Muscle of back (tissue), 11 donors: ENCODE measurements around the gene CD248. TPM values are rescaled to one million over a fixed set of nuclear protein-coding genes. Genes with fewer than 3 reads are reported as not detected.
A peak's percentile ranks its signal among the peaks of the same experiment; 100 is the strongest.

ENCODE experiments used
- DNase-seq, 3 donors: peaks; one replicate each; pipeline versions ENCODE4 v3.0.0 to v3.0.0-alpha.2; 2013
- polyA plus RNA-seq, 10 donors: library from polyadenylated mRNA; unstranded; fragments of 120-200 nt; gene quantifications; one replicate each; pipeline ENCODE4 v1.2.1, GENCODE V29; 2013; ENCODE audit not compliant: insufficient read length in 10 of 10

Gene CD248
- polyA plus RNA-seq, 10 donors, result 68.8 to 142 (median 96.3) TPM

DNA sequence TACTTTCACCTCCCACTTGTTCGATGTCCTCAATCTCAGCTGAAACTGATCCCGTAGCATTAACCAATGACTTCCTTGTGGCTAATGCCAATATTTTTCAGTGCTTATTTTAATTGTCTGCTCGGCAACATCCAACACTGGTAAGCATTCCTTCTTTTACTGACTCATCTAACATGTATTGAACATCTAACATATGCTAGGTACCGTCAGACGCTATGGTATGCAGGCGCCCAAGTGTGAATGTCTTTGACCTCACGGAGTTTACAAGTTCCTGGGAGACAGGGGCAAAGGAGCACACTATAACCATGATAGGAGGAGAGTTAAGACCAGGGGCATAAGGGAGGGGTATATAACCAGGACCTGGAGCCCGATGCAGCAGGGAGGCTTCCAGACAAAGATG, 26.3 kb upstream of the CD248 start:
- DNase-seq, result no peak

DNA sequence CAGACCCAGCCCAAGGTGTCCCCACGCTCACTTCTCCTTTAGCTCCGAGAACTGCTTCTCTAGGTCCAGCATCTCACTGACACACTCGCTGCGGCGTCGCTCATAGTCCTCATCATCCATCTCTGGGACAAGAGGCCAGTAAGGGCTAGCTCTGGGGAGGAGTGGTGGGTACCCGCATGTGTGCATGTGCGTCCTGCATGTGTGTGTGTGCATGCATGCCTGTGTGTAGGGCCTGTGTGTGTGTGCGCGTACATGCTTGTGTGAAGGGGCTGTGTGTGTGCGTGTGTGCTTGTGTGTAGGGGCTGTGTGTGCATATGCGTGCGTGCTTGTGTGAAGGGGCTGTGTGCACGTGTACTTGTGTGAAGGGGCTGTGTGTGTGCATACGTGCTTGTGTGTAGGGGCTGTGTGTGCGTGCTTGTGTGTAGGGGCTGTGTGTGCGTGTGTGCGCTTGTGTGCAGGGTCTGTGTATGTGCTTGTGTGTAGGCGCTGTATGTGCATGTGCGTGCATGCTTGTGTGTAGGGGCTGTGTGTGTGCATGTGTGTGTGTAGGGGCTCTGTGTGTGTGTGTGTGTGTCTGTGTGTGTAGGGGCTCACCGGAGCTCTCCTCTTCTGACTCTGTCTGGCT, 24.8 kb upstream of the CD248 start:
- DNase-seq, result no peak

DNA sequence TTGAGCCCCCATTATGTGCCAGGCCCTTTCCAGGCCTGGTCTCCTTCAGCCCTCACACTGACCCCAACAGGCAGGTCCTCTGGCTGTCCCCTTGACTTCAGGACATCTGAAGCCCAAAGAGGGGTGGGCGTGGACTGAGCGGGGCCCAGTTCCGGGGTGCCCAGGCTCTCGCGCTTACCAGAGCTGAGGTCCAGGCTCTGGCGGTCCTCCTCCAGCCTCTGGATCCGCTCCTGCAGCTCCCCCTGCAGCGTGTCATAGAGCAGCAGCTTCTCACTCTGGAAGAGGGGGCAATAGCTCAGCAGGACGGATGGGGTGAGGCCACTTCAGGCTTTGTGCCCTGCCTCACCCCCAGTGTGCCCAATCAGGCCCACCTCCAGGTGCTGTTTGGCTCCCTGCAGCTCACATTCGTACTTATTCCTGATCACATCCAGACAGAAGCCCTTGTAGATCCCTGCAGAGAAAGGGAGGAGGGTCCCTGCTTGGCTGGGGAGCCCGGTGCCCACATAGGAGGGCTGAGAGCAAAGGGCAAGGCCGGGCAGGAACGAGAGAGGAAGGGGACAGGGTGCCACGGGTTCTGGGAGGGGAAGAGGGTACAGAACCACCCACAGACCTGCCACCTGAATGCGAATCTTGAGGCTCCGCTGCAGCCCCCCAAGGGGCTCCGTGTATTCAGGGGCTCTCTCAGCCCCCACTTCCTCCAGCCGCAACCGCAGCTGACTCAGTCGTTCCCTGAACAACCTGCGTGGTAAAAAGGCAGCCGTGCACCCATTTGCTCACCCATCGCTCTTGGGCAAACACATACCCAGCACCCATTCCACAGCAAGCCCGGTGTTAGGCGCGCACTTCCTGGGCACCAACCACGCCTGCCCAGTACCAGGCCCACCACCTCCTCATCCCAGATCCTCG, 24.0 kb upstream of the CD248 start:
- no peak for DNase-seq

DNA sequence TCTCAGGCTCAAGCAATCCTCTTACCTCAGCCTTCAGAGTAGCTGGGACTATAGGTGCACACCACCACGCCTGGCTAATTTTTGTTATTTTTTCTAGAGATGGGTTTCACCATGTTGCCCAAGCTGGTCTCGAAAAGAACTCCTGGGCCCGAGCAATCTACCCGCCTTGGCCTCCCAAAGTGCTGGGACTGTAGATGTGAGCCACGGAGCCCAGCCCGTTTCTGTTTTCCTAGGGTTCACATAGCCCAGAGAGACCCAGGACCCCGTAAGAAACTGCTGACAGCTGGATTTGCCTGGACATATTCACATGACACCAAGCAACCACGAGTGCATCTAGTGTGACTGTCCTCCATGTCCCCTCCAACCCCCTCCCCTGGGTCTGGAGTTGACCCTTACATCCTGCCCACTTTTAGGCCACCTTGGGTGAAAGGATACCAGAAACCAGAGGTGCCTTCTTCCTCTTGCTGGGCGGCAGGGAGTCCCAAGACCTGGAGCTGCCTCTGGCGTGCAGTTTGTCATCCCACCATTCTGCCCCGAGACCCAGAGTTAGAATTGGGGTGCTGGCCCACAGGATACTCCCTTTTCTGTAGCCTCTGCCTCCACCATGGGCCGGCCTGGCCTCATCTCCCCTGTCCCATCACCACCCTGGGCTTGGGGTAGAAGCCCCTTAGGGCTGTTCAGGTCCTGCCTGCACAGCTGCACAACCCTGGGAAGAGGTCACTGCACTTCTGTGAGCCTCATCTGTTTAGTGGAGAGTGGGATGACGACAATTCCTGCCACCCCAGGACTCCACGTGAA, 23.0 kb upstream of the CD248 start:
- DNase-seq, result no peak

DNA sequence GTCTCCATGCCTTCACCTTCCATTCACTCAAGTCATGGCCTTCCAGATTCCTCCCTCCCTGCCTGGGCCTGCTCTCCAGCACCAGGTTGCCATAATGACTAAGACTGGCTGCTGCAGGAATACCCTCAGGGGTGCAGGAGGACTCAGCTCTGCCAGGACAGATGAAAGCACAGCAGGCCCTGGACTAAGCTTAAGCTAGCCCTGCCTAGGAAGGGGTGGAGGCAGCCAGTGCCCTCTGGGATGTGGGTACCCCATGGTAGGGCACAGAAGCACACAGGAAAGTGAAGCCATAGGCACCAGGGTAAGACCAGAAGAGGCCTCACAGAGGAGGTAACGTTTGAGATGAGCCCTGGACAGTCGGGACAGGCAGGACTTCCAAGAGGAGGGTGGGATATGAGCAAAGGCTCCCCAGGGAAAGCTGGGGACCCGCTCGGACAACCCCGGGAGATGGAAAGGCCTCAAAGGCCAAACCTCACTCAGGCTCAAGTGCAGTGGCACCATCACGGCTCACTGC, 22.4 kb upstream of the CD248 start:
- no peak for DNase-seq

DNA sequence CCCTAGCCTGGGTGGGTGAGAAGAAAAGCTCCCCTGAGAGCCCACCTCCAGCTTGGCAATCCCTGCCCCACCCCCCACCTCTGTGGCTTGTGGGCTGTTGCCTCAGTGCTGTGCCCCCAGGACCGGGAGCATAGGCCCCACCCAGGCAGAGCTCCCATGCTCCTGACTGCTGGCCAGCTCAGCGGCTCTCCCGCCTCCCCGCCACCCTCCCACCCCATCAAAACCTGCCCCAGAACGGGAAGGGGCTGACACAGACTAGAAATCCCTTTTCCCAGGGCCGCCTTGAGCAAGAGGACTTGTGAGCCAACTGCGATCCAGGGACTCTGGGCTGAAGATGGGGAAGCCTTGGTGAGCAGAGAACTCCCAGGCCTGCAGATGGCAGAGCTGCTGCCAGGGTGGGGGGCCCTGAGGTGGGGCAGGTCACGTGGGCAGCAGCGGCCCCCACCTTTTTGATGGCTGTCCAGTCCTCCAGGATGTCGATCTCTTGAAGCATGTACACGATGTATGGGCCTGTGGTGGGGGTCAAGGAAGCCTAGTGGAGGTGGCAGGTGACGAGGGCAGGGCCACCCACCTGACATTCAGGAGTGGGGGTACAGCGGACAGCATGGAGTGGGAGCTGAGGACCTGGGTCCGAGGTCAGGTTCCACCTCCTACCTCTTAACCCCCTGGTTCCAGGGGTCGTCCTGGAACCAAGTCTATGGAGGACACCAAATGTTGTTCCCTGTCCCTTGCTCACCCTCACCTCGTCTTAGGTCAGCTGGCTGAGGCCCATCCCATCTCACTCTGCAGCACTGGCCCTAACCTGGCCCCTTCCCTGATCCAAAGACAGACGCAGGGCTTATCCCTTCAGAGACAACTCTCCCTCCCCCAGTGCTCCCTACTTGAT, 21.7 kb upstream of the CD248 start:
- DNase-seq, result no peak

DNA sequence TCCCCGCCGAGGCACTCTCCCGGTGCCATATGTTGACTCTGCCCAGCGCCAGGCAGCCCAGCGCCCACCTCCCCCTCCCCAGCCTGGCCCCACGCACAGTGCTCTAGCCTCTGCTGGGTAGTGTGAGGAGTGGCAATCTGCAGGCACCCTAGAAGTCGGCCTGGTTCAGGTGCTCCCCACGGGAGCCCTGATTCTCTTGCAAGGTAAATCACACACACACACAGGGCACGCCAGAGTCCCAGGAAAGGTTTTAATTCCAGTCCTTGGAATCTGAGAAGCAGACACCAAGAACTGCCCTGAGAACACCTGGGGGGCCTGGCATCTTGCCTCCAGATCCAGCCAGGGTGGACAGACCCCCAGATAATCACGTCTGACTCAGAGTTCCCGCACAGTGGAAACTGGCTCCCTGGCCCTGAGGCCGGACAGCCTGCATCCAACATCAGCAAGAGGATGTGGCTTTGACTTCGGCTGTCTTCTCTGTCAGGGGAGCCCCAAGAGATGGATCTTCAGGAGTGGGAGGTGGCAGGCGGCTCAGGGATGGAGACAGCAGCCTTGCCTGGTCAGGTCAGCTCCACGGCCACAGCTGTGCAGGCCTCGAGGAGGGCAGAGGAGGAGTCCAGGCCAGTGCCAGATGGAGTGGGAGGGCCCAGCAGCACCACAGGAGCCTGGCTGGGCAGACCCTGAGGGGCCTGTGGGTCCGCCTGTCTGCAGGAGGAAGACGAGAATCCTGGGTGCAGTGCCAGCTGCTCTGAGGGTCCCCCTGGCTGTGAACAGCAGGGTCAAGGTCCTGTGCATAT, 20.5 kb upstream of the CD248 start:
- no peak for DNase-seq

DNA sequence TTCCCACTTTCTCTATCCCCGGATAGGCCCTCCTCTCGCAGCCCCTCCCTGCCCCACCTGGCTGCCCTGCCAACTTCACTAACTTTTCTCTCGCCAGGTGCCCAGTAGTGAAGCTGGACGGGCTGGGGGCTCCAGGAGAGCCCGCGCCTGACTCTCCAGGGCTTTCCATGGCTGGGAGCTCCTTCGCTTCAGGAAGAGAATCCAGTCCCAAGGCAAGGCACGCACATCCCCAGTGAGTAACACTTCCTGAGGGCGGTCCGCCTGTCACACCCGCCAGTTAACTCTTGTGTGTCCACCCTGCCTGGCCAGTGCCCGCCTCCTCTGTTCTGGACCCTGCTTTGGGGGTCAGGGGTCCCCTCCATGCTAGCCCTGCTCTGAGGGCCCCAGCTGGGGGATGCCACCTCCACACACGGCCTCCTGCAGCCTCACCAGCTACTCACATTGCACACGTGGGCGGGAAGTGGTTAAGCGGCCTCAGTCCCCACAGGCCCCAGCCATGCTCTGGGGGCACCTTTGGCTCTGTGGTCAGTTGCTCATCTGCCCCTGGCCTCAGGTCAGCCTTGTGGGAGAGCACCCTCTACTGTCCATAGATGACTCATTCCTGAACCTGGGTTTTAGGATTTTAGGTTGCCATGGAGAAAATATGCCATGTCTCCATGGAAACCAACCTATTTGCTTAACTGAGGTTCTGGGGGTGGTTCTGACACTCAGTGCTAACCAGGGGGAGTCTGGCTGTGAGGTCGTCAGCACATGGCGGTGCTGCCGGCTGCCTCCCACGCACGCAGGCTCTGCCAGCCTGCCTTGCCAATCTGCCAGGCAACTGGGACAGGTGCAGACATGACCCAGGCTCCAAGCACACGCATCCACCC, 19.6 kb upstream of the CD248 start, which contains the start of gene RIN1:
RIN1 (minus strand) TSS at position 201 of the 869 bp plus-strand sequence; CDS start at position 169, 32 bp downstream.
- peak; percentile 58 to 82 (median 79) for DNase-seq

DNA sequence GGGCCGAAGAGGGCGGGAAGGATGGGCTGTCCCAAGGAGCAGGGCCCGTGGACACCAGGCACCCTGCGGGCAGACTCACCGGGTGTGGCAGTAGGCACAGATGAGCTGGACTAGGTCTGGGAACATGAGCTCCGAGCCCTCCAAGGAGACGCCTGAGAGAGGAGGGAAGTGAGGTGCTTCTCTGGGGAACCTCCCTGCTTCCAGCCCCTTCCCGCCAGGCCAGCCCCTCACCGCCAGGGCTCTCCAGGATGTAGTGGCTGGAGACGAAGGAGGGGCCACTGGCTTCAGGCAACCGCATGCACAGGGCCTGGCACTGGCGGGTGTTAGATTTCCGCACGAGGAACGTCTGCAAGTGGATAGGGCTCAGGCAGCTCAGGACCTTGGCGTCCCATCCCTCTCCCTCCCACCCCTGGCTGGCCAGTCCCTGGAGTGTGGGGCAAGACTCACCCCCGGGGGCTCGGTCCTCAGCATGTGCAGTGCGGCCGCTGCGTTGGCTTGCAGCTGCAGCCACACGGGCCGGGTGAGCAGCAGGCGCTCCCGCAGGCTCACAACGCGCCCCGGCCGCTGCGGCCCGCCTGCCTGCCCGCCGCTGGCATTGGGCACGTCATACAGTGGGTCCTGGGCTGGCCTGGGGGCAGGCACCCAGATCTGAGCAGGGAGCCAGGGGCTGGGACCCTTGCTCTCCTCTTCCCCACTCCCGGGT, 18.8 kb upstream of the CD248 start:
- peak in 1 of 3 donors; percentile 72 for DNase-seq

DNA sequence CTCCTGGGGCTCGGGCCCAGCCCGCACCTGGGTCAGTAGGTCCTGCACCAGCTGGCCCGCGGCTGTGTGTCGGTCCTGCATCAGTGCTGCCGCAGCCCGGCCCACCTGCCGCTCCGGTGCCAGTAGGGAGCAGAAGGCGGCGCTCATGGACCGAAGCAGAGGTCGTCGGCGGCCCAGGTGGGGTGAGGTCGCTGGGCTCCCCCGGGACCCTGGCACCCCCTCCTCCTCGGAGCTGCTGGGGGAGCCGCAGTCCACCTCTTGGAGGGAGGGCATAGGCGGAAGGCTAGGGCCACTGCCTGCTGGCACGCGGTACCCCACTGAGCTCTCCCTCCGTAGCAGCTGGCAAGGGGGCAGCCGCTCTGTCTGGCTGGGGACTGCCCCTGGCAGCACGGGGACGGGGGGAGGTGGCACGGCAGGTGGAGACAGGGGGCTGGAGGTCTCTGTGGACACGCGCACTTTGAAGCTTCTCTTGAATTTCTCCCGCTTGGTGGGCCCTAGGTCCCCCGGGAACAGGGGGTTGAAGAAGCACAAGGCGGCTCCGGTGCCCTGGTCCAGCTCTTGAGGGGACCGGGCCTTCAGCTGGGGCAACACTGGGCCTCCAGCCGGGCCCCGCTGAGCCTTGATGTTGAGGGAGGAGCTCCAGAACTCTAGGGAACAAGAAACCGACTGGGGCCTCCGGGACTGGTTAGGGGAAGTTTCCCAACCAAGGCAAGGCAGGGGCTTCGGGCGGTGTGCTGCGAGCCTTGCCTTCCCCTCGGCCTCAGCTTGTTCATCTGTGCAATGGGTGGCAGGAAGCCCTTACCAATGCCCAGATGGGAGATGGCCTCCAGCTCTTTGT, 18.0 kb upstream of the CD248 start:
- no peak for DNase-seq

DNA sequence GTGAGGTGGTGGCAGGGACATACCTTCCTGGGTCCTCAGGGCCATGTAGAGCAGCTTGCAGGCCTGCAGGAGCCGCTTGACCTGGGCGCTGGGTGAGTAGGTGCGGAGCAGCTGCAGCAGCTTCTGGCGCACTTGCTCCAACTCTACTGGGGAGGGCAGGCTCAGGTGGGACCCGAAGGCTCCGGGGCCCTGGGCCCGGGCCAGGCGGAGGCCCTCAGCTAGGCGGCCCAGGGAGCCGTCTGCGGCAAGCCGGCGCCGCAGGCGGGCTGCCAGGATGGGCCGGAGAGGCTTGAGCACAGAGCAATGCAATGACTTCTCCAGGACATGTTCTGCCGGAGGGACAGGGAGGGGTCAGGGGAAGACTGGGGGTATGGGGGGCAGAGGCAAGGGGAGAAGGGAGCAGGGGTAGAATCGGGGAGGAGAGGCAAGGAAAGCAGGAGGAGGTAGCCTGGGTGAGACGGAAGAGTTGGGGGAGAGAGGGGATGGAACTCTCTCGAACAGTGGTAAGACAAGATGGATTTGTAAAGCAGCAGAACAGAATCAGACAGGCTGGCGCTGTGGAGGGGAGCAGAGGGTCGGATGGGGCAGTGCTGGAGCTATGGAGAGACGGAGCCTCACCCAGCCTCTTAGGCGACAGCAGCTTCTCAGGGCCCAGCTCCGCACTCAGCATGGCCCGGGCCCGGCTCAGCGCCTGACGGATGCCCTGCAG, 17.2 kb upstream of the CD248 start:
- DNase-seq, result no peak

DNA sequence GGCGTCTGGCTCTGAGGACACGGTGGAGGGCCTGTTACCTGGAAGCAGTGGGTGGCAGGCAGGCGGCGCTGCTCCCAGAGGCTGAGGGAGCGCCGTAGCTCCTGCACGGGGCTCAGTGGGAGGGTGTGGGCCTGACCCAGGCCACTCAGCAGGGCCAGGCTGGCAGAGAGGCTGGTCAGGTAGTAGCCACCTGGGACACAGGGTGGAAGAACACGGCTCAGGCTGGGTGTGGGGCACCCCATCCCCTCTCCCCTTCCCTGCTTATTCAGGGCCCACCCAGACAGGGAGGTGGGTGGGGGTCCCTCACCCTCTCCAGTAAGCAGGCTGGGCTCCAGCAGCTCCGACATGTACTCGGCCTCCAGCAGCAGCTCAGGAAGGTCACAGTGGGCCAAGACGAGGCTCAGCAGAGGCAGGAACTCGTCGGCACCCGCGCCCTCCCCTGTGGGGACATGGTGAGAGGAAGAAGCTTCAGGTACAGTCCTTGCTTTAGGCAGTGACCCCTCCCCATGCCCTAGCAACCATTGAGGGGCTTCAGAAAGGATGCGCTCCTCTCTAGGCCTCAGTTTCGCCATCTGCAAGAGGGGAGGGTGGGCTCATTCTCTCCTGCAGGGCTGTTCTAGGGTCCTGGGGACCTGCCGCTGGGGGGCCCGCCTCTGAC, 16.5 kb upstream of the CD248 start:
- no peak for DNase-seq

DNA sequence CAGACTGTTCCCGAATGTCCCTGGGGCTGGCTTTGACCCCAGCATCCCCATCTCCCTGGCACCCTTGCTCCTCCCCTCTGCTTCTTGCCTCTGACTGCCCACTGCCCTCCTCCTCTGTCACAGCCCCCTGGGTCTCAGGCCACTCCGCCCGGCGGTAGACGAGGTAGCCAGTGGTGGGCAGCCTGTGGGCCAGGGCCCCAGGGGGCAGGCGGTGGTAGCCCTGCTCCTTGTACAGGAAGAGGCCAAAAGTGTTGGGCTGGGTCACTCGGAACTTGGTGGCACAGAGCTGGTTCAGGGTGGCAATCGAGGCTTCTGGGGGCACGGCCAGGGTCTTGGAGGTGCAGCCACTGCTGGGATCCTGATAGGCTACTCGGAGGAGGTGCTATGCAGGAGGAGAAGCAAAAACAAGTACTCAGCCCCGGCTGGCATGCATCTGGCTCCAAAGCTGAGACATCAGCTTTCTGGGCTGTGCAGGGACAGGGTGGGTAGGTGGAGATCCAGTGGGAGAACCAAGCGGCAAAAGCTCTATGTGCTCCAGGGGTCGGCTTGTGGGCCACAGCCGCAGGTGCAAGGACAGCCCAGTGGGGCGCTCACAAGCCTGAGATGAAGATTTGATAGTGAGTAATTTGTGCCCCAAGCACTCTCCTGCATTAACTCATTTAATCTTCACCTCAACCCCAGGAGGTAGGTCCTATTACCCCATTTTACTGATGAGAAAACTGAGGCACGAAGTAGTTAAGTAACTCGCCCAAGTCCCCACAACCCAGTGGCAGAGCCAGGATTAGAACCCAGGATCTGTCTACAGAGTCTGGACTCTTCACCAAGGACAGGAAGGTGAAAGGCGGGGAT, 15.8 kb upstream of the CD248 start:
- DNase-seq, result no peak

DNA sequence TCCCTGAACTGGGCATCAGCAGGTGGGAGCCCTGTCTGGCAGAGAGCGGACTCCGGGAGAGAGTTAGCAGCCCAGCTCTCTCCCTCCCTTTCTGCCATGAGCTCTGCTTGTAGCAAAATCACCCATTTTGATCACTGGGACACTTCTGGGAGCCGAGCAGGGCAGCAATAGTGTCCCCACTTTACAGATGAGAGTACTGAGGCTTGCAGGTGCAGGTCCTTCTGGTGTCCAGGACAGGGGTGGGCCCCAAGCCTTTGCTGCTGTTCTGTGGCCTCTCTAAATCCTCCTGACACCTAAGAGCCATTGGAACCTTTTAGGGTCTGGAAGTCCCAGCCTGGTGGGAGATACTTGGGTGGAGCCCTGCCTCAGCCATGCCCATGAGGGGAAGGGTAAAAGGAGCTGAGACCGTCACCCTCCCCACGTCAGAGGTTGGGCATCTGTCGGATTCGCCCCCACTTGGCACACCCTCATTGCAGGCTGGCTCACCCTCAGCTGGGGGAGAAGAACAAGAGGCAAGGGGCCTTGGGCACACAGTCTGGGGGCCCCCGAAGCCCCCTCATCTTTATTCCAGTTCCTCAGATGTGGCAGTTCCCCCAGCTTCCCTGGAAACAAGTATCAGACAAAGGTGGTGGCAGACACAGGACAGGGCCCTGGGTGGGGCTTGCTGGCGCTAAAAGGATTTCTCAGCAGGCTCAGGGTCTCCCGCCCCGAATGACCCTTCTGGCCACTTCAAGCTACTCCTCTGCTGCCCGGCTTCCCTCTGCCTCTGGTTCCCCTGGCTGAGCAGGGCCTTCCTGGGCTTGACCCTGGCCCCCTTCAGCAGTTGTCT, 14.9 kb upstream of the CD248 start:
- no peak for DNase-seq
